Activated CD4-positive, CD25-positive, alpha-beta regulatory T cell (primary cell): ENCODE data around the gene MAP4K3.

Source experiments
- DNase-seq, 4 experiments: peaks; one replicate each; lab custom pipeline; 2025; lab: John Stamatoyannopoulos, UW

MAP4K3 gene

GRCh38 chr2:39436592-39437521 lies at the start of gene MAP4K3:
TSS of gene MAP4K3 (minus strand) at chr2:39437285. CDS start at chr2:39436987, 298 bp downstream.
- DNase-seq: peak; percentile 34 to 60 (median 43)

GRCh38 chr2:39486071-39486470 lies 49.0 kb upstream of the MAP4K3 start:
- DNase-seq: no peak

GRCh38 chr2:39484620-39485495 lies 47.8 kb upstream of the MAP4K3 start:
- no peak for DNase-seq

GRCh38 chr2:39484206-39484605 lies 47.1 kb upstream of the MAP4K3 start:
- no peak for DNase-seq

GRCh38 chr2:39483534-39483933 lies 46.4 kb upstream of the MAP4K3 start:
- no peak for DNase-seq

- no peak for DNase-seq
Observed at GRCh38 chr2:39481611-39482010, 44.5 kb upstream of the MAP4K3 start.

- DNase-seq: no peak
Observed at GRCh38 chr2:39479696-39480095, 42.6 kb upstream of the MAP4K3 start.

- no peak for DNase-seq
Observed at GRCh38 chr2:39479053-39479670, 42.1 kb upstream of the MAP4K3 start.

- DNase-seq: no peak
Observed at GRCh38 chr2:39476524-39476923, 39.4 kb upstream of the MAP4K3 start.

GRCh38 chr2:39475006-39475405 lies 37.9 kb upstream of the MAP4K3 start:
- no peak for DNase-seq

GRCh38 chr2:39470580-39470979 lies 33.5 kb upstream of the MAP4K3 start:
- DNase-seq: no peak

GRCh38 chr2:39469807-39470206 lies 32.7 kb upstream of the MAP4K3 start:
- DNase-seq: no peak

GRCh38 chr2:39468579-39469451 lies 31.7 kb upstream of the MAP4K3 start:
- no peak for DNase-seq

GRCh38 chr2:39466311-39466710 lies 29.2 kb upstream of the MAP4K3 start:
- no peak for DNase-seq

GRCh38 chr2:39464864-39465263 lies 27.8 kb upstream of the MAP4K3 start:
- DNase-seq: no peak

- DNase-seq: no peak
Observed at GRCh38 chr2:39455826-39456225, 18.7 kb upstream of the MAP4K3 start.

GRCh38 chr2:39452396-39452795 lies 15.3 kb upstream of the MAP4K3 start:
- no peak for DNase-seq

- DNase-seq: no peak
Observed at GRCh38 chr2:39451954-39452353, 14.9 kb upstream of the MAP4K3 start.

- DNase-seq: no peak
Observed at GRCh38 chr2:39448169-39448502, 11.1 kb upstream of the MAP4K3 start.

- no peak for DNase-seq
Observed at GRCh38 chr2:39447266-39448168, 10.4 kb upstream of the MAP4K3 start.
